GM21447 (cell line): Measurements from ENCODE around the gene TMEM116.

ENCODE experiments used
- ATAC-seq: cut with Tn5 transposase; IDR thresholded peaks from one replicate; pipeline ENCODE4 v1.9.1; 2021; ENCODE audit not compliant: unreplicated experiment

The TMEM116 gene

DNA sequence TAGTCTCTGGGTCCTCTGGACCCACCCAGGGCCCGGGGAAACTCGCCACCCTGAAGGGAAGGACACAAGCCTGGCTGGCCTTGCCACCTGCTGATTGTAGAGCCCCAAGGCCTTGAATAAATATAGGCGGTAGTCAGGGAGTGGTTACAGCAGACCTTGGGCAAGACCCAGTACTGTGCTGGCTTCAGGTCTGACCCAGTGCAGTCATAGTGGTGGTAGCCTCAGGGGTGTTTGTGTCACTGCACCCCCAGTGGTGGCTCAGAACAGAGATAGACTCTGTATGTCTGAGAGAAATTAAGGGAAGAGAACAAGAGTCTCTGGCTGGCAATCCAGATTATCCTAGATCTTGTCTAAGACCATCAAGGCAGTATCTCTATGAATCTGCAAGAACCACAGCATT, 107.5 kb downstream of the TMEM116 start:
- no peak for ATAC-seq

DNA sequence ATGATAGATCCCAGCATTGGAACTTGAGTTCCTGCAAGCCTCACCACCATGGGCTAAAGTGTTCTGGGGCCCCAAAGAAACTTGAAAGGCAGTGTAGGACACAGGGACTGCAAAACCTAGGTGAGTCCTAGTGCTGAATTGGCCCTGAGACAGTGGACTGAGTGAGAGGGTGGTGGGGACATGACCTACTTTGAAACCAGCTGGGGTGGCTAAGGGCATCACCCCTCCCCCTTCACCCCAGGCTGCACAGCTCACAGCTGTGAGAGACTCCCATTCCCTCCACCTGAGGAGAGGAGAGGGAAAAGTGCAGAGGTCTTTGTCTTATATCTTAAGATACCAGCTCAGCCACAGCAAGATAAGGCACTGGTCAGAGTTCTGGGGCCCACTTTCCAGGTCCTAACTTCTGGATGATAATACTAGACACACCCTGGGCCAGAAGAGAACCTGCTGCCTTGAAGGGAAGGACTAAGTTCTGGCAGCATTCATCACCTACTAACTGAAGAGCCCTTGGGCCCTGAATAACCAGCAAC, 108.5 kb downstream of the TMEM116 start:
- no peak for ATAC-seq

DNA sequence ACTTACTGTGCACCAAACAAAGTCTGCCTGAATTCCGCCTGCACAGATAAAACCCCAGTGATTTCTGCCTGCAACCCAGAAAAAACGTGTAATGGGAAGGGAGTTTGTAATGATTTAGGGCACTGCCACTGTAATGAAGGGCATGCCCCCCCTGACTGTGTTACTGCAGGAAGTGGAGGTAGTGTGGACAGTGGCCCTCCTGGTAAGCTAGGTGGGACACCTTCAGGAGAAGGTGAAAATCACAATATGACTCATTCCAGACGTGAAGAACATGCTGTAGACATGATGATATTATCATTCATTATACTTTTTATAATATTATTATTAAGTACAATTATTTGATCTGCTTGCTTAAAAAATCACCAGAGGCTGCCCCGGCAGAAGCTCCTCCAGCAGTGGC, 111.8 kb downstream of the TMEM116 start:
- ATAC-seq, result no peak

DNA sequence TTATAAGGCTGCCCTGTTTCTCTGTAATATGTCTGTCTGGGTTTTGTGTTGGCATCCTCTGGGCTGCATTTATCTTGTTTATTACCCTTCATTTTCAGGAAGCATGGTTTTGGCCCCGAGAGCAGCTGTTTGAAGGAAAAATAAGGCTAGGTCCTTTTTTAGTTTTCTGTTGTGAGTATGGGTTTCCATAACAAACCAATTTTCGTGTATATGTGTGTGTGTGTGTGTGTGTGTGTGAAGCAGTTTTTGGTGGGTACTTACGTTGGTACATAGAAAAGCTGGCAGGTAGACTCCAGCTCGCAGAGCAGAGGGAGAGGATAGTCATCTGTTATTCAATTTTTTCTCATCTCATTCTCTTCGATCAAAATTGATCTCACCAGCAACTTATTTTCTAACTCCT, 118.4 kb downstream of the TMEM116 start:
- ATAC-seq, result no peak

DNA sequence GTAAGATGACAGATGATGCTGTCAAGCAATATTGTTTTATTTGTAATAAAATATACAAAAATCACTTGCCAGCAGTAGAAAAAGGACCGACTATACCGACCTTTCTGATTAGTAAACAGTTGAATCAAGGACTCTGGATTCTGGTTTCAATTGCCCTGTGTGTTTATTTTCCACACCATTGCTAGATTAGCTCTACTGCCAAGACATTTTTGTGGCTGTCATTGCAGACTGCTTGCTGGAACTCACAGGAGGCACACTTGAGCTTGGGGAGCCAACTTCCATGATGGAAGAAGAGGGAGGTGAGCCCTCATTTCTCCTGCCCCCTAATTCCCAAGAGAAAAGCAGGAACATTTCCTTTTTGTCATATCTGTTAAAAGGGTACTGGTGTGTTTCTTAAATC, 119.7 kb downstream of the TMEM116 start:
- ATAC-seq, result no peak

DNA sequence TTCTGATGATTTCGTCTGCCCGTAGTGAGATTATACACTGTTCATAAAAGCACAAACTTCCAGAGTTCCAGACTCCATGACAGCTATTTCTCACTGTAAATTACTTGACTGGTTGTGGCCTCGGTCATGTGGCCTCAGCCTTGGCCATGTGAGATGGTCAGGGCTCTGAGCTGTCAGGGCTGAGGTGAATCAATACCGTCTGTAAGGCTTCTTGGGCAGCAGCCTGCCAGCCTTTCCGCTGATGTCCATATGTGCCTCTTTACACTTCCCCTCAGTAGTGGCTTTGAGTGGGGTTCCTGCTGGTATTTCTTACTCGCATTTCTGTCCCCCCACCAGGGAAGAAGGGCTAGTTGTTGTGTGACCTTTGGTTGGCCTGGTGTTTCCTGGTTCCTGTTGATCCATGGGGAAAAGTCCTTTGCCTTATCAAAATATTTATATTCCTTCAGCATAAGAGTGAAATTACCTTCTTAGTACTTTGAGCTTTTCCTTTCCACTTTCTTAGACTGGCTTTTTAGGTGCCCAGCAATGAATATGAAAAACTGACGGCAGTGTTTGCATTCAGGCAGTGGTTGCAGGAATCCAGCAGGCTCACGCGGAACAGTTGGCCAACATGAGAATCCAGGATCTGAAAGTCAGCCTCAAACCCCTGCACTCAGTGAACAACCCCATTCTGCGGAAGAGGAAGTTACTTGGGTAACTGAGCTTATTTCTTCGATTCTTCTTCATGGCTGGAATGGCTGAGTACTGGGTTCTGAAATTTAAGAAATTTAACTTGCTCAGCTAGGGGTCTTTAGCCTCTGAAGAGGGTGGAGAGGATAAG, 124.8 kb downstream of the TMEM116 start:
- no peak for ATAC-seq

DNA sequence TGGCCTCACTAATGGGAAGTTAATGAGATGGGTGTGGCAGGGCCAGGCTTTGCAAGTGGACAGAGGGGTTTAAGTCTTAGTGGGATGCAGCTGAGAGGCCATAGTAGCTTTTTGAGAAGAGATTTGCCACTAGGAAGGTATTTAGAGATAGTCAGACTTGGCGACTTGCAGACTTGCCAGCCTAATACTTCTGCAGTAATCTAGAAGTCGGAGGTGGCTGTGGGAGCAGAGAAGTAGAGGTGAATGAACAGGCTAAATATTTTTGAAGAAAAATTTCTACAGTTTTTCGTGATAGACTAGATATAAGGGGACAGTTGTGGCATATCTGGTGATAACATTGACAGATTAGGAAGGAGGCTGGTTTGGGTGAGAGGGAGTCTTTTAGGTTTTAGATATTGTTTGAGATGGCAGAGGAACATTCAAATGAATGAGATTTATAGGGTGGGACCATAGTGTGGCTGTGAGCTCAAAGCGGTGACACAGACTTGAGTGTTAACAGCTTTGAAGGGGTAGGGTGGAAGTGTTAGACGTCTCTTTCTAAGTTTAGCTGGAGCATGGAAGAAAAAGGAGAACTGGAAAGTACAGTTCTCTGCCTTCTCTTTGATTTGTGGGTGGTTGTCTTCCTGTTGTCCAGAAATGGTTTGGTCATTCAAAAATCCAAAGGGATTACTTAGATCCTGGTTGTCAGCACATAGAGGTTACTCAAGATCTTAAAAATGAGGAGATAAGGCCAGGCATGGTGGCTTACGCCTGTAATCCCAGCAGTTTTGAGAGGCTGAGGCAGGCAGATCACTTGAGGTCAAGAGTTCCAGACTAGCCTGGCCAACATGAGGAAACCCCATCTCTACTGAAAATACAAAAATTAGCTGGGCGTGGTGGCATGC, 126.1 kb downstream of the TMEM116 start:
- ATAC-seq, result no peak

DNA sequence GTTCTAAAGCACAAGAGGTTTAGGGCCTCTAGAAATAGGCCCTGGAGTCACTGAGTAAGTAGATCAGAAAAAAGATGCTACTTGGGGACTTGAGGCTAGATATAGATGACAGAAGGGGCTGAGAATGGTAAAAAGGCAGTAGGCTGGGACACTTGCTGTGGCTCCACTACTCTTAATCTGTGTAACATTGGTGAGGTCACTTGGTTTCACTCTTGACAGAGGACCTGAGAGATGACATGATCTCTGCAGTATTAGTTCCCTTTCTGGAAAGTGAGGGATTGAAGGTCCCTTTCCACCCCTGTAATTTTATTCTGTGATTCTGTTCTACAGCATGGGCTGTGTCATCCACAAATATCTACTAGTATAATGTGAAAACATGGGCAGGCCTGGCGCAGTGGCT, 131.2 kb downstream of the TMEM116 start:
- no peak for ATAC-seq
